H9 (cell line): Measurements from ENCODE around the gene TMEM86B. TPM values are rescaled to one million over a fixed set of nuclear protein-coding genes. Genes with fewer than 3 reads are reported as not detected.
"Not testable (repeated sequence)": the region's sequence is repeated elsewhere in the genome, so short reads cannot be mapped to it uniquely, and the experiment has no call there.

ENCODE experiments used
- DNase-seq: peaks from one replicate; pipeline ENCODE4 v3.0.0-alpha.2; 2017
- H2AFZ ChIP-seq: one replicate; pipeline ENCODE4 v1.6.1; 2013; ENCODE audit warnings: mild to moderate bottlenecking, low read length, control low read depth, moderate library complexity
- H2AK5ac ChIP-seq: 2 replicates; pipeline ENCODE4 v1.6.1; 2013; ENCODE audit warnings: low read length, control low read depth, mixed read lengths; ENCODE audit not compliant: insufficient read length
- H2BK120ac ChIP-seq: one replicate; pipeline ENCODE4 v1.6.1; 2013; ENCODE audit warnings: low read depth, mild to moderate bottlenecking, low read length, control low read depth, inconsistent platforms; ENCODE audit not compliant: poor library complexity, severe bottlenecking
- H2BK12ac ChIP-seq: 2 replicates; pipeline ENCODE4 v1.6.1; 2013; ENCODE audit warnings: low read length, control low read depth, mixed read lengths, low read depth; ENCODE audit not compliant: insufficient read length
- H2BK15ac ChIP-seq: 2 replicates; pipeline ENCODE4 v1.6.1; 2013; ENCODE audit warnings: low read depth, low read length, control low read depth
- H2BK20ac ChIP-seq: one replicate; pipeline ENCODE4 v1.6.1; 2013; ENCODE audit warnings: low read depth, mild to moderate bottlenecking, low read length, control low read depth, inconsistent platforms; ENCODE audit not compliant: poor library complexity, severe bottlenecking
- H2BK5ac ChIP-seq: 2 replicates; pipeline ENCODE4 v1.6.1; 2013; ENCODE audit warnings: low read length, control low read depth, mixed read lengths; ENCODE audit not compliant: insufficient read length
- H3K14ac ChIP-seq: 2 replicates; pipeline ENCODE4 v1.6.1; 2013; ENCODE audit warnings: low read length, control low read depth; ENCODE audit not compliant: insufficient read depth
- H3K18ac ChIP-seq: 2 replicates; pipeline ENCODE4 v1.6.1; 2013; ENCODE audit warnings: low read depth, mild to moderate bottlenecking, mixed read lengths, low read length, control low read depth; ENCODE audit not compliant: insufficient read length
- H3K23ac ChIP-seq: 2 replicates; pipeline ENCODE4 v1.6.1; 2013; ENCODE audit warnings: low read length, control low read depth, mixed read lengths, low read depth; ENCODE audit not compliant: insufficient read length
- H3K23me2 ChIP-seq: 2 replicates; pipeline ENCODE4 v1.6.1; 2013; ENCODE audit warnings: low read depth, mild to moderate bottlenecking, mixed read lengths, low read length, control low read depth; ENCODE audit not compliant: insufficient read length, poor library complexity, severe bottlenecking
- H3K27ac ChIP-seq: 2 replicates; pipeline ENCODE4 v1.5.1; 2013; ENCODE audit warnings: low read length, control low read depth, mixed read lengths, low read depth; ENCODE audit not compliant: insufficient read length
- H3K27me3 ChIP-seq: 2 replicates; pipeline ENCODE4 v1.6.1; 2013; ENCODE audit warnings: low read length, control low read depth, inconsistent platforms; ENCODE audit not compliant: insufficient read depth
- H3K4ac ChIP-seq: 2 replicates; pipeline ENCODE4 v1.6.1; 2013; ENCODE audit warnings: low read depth, mild to moderate bottlenecking, control low read depth, inconsistent platforms, low read length, moderate library complexity
- H3K4me1 ChIP-seq: 2 replicates; pipeline ENCODE4 v1.6.1; 2013; ENCODE audit warnings: low read length, control low read depth, inconsistent platforms; ENCODE audit not compliant: insufficient read depth
- H3K4me2 ChIP-seq: 2 replicates; pipeline ENCODE4 v1.6.1; 2013; ENCODE audit warnings: low read length, control low read depth, mixed read lengths; ENCODE audit not compliant: insufficient read length, insufficient read depth
- H3K56ac ChIP-seq: 2 replicates; pipeline ENCODE4 v1.6.1; 2013; ENCODE audit warnings: low read depth, mild to moderate bottlenecking, mixed read lengths, low read length, control low read depth; ENCODE audit not compliant: insufficient read length
- H3K79me1 ChIP-seq: 2 replicates; pipeline ENCODE4 v1.6.1; 2013; ENCODE audit warnings: low read depth, mild to moderate bottlenecking, moderate library complexity, low read length, control low read depth, inconsistent platforms; ENCODE audit not compliant: insufficient read depth, poor library complexity, severe bottlenecking
- H3K79me2 ChIP-seq: 2 replicates; pipeline ENCODE4 v1.6.1; 2013; ENCODE audit warnings: low read length, control low read depth, inconsistent platforms; ENCODE audit not compliant: insufficient read depth
- H3K9ac ChIP-seq: 2 replicates; pipeline ENCODE4 v1.6.1; 2013; ENCODE audit warnings: low read length, control low read depth, mixed read lengths; ENCODE audit not compliant: insufficient read length; ENCODE audit errors: extremely low read depth
- H3K9me3 ChIP-seq: one replicate; pipeline ENCODE4 v1.6.1; 2013; ENCODE audit warnings: low read depth, low read length, inconsistent platforms; ENCODE audit not compliant: control insufficient read depth
- H3T11ph ChIP-seq: one replicate; pipeline ENCODE4 v1.6.1; 2013; ENCODE audit warnings: mild to moderate bottlenecking, low read length, control low read depth, inconsistent platforms
- H4K20me1 ChIP-seq: one replicate; pipeline ENCODE4 v1.6.1; 2013; ENCODE audit not compliant: control insufficient read depth, insufficient read length, insufficient read depth
- H4K5ac ChIP-seq: 2 replicates; pipeline ENCODE4 v1.6.1; 2013; ENCODE audit warnings: low read depth, mild to moderate bottlenecking, mixed read lengths, low read length, control low read depth; ENCODE audit not compliant: insufficient read length
- H4K8ac ChIP-seq: replicated peaks from 2 replicates; pipeline ENCODE4 v1.6.1; 2013; ENCODE audit warnings: low read length, control low read depth, mixed read lengths, low read depth; ENCODE audit not compliant: insufficient read length
- H4K91ac ChIP-seq: 2 replicates; pipeline ENCODE4 v1.6.1; 2013; ENCODE audit warnings: low read depth, mild to moderate bottlenecking, moderate library complexity, mixed read lengths, low read length, control low read depth; ENCODE audit not compliant: insufficient read length
- H3K27ac Mint-ChIP-seq, 3 experiments: 2 replicates in 2 of 3; 3 replicates in 1 of 3; pipeline ENCODE4 v1.8.0; 2020 to 2021; ENCODE audit warnings: mixed read lengths in 3 of 3, mild to moderate bottlenecking in 1 of 3, moderate library complexity in 1 of 3
- H3K27me3 Mint-ChIP-seq: 2 replicates; pipeline ENCODE4 v1.8.0; 2021; ENCODE audit warnings: low read depth, mild to moderate bottlenecking, moderate library complexity, mixed read lengths
- H3K36me3 Mint-ChIP-seq, 3 experiments: 2 replicates in 2 of 3; 3 replicates in 1 of 3; pipeline ENCODE4 v1.8.0; 2020 to 2021; ENCODE audit warnings: low read depth in 3 of 3, mixed read lengths in 3 of 3; ENCODE audit not compliant: insufficient read depth in 1 of 3
- H3K4me1 Mint-ChIP-seq, 2 experiments: 2 replicates each; pipeline ENCODE4 v1.8.0; 2020; ENCODE audit warnings: mixed read lengths in 2 of 2
- H3K4me3 Mint-ChIP-seq, 2 experiments: 2 replicates in 1 of 2; 3 replicates in 1 of 2; pipeline ENCODE4 v1.8.0; 2020 to 2021; ENCODE audit warnings: mild to moderate bottlenecking in 2 of 2, mixed read lengths in 2 of 2, moderate library complexity in 1 of 2
- H3K9me3 Mint-ChIP-seq, 2 experiments: 2 replicates in 1 of 2; 3 replicates in 1 of 2; pipeline ENCODE4 v1.8.0; 2020; ENCODE audit warnings: mild to moderate bottlenecking in 2 of 2, mixed read lengths in 2 of 2, moderate library complexity in 1 of 2
- WGBS: extraction: QIAGEN DNeasy Blood & Tissue Kit; methylation state at CpG from one replicate; pipeline ENCODE4 v1.1.7; 2013; ENCODE audit warnings: missing lambda C conversion rate, low lambda C conversion rate, mixed read lengths; ENCODE audit not compliant: insufficient read length; ENCODE audit errors: extremely low coverage; 5-methylcytosine and 5-hydroxymethylcytosine counted together
- total RNA-seq: library from RNA; stranded (reverse); gene quantifications from 2 replicates; pipeline ENCODE4 v1.2.1, GENCODE V29; 2021
- TF ChIP-seq, protein P1 (sequence below): fragments of 200-600 bp; sonication (generic); conservative IDR thresholded peaks from 3 replicates; pipeline ENCODE4 v1.8.0; 2021; ENCODE audit warnings: antibody characterized with exemption, mild to moderate bottlenecking

Gene TMEM86B
- total RNA-seq, 1 experiment from 2014 or later = 4.5 TPM

DNA sequence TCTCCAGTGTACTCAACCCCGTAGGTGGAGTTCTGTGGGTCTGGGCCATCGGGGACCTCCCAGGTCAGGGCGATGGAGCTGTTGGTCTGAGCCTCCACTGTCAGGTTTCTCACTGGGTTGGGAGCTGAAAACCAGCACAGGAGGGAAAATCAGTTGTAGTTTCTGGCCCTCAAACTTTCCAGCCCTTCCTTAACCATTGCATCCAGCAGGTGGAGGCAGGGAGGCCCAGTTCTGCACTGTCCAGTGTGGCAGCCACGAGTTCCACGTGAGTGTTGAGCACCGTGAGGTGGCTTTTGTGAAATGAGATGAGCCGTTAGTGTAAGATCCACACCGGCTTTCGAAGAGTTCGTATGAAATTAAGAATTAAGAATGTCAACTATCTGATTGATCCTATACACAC is 26.4 kb downstream of the TMEM86B start:
- H3K4me1 Mint-ChIP-seq, H4K91ac ChIP-seq, H3K9ac ChIP-seq, H3K79me1 ChIP-seq, H3K9me3 Mint-ChIP-seq, H3K36me3 Mint-ChIP-seq, H2BK20ac ChIP-seq, H3K4ac ChIP-seq, H3K18ac ChIP-seq, H3K27ac Mint-ChIP-seq, H2BK12ac ChIP-seq, H3K4me1 ChIP-seq, H3K9me3 ChIP-seq, H3K27ac ChIP-seq, H2BK5ac ChIP-seq, H3T11ph ChIP-seq, H3K27me3 ChIP-seq, H2AFZ ChIP-seq, H4K20me1 ChIP-seq, H4K5ac ChIP-seq, H2BK15ac ChIP-seq, H2BK120ac ChIP-seq, H3K23ac ChIP-seq, H3K79me2 ChIP-seq, H3K56ac ChIP-seq, H3K14ac ChIP-seq, H4K8ac ChIP-seq, H3K4me3 Mint-ChIP-seq, DNase-seq, H2AK5ac ChIP-seq, H3K4me2 ChIP-seq, H3K23me2 ChIP-seq: not testable (repeated sequence)
- TF ChIP-seq, protein P1, sequence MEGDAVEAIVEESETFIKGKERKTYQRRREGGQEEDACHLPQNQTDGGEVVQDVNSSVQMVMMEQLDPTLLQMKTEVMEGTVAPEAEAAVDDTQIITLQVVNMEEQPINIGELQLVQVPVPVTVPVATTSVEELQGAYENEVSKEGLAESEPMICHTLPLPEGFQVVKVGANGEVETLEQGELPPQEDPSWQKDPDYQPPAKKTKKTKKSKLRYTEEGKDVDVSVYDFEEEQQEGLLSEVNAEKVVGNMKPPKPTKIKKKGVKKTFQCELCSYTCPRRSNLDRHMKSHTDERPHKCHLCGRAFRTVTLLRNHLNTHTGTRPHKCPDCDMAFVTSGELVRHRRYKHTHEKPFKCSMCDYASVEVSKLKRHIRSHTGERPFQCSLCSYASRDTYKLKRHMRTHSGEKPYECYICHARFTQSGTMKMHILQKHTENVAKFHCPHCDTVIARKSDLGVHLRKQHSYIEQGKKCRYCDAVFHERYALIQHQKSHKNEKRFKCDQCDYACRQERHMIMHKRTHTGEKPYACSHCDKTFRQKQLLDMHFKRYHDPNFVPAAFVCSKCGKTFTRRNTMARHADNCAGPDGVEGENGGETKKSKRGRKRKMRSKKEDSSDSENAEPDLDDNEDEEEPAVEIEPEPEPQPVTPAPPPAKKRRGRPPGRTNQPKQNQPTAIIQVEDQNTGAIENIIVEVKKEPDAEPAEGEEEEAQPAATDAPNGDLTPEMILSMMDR = peak; percentile 24; the same call in 1 of the 3 replicates
- H3K27me3 Mint-ChIP-seq = peaks cover 43% of the 10 kb centered on the region
- WGBS = no CpG with 5 or more reads among the region's 10 CpGs
